HG03064 (cell line): ENCODE results near the gene CHMP4A.
"Not testable (repeated sequence)": the region's sequence is repeated elsewhere in the genome, so short reads cannot be mapped to it uniquely, and the experiment has no call there.

Experiments used
- ATAC-seq: cut with Tn5 transposase; IDR thresholded peaks from one replicate; pipeline ENCODE4 v1.9.1; 2021; ENCODE audit warnings: low read depth; ENCODE audit not compliant: unreplicated experiment

The CHMP4A gene

DNA sequence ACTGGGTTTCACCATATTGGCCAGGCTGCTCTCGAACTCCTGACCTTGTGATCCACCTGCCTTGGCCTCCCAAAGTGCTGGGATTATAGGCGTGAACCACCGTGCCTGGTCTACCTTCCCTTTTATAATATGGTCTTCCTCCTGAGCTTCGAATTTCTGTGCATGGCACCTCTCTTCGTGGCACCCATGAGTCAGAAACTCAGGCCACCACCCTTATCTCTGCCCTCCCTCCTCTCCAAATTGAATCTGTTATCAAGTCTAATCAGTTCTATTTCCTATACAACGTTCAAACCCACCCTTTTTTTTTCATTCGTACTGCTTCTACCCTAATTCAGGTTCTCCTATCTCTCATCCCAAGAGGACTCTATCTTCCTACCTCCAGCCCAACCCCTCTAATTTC, 34.1 kb upstream of the CHMP4A start:
- ATAC-seq, result no peak

DNA sequence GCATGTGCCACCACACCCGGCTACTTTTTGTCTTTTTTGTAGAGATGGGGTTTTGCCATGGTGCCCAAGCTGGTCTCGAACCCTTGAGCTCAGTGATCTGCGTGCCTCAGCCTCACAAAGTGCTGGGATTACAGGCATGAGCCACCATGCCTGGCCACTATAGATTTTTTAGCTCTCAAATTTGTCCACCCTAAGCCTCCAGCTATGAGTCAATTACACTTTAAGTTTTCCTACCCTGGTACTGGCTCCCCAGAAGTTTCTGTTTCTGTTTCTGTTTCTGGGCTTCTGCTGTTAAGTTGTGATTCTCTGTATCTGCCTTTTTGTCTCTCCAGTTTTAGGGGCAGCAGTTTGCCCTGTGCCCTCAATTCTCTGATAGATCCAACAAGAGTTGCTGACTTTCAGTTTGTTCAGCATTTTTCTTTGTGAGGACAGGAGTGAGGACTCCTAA, 33.5 kb upstream of the CHMP4A start:
- no peak for ATAC-seq

DNA sequence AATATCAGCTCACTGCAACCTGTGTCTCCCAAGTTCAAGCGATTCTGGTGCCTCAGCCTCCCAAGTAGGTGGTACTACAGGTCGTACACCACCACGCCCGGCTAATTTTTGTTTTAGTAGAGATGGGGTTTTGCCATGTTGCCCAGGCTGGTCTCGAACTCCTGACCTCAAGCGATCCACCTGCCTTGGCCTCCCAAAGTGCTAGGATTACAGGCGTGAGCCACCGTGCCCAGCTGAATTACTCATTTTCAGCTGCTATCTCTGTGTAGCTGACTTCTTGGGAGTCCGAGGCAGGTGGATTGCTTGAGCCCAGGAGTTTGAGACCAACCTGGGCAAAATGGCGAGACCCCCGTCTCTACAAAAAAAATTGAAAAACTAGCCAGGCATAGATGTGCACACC, 32.1 kb upstream of the CHMP4A start:
- not testable (repeated sequence) for ATAC-seq

DNA sequence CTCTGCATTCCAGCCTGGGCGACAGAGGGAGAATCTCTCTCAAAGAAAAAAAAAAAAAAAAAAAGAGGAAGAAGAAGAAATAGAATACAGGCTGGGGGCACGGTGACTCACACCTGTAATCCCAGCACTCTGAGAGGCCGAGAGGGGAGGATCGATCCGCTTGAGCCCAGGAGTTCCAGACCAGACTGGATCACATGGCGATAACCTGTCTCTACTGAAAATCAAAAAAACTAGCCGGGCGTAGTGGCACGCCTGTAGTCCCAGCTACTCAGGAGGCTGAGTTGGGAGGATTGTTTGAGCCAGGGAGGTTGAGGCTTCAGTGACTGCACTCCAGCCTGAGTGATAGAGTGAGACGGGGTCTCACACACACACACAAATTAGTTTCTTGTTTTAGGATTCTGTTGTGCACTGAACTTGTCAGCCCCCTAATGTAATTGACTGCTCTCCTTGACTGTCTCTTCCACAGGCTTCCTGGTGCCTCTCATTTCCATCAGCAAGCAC, 30.1 kb upstream of the CHMP4A start:
- ATAC-seq, result no peak

DNA sequence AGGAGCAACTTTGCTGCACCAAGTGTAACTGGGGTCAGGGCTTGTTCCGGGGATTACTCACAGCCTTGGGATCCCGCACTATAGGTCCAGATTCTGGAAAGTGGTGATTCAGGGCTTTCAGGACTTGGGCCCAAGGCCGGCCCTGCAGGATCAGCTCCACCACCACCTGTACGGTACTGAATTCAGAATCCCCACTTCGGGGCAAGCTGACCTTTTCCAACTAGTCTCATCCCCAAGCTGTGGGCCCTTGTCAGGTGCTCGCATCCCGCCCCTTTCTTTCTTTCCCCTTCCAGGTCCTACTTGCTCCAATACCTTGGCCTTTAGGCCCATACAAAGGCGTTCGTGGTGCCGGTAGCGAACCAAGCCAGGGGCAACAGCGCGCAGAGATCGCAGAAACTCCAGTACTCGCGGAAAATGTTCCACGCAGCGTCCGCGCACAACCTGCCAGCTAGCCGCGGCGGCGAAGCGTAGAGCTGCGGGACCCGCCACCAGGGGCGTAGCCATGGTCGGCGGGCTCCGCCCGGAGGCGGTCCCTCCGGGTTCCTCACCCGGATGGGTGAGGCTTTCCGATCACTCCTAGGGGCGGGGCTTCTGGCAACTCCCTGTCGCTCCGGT, 28.6 kb upstream of the CHMP4A start:
- ATAC-seq, result peak; percentile 78

DNA sequence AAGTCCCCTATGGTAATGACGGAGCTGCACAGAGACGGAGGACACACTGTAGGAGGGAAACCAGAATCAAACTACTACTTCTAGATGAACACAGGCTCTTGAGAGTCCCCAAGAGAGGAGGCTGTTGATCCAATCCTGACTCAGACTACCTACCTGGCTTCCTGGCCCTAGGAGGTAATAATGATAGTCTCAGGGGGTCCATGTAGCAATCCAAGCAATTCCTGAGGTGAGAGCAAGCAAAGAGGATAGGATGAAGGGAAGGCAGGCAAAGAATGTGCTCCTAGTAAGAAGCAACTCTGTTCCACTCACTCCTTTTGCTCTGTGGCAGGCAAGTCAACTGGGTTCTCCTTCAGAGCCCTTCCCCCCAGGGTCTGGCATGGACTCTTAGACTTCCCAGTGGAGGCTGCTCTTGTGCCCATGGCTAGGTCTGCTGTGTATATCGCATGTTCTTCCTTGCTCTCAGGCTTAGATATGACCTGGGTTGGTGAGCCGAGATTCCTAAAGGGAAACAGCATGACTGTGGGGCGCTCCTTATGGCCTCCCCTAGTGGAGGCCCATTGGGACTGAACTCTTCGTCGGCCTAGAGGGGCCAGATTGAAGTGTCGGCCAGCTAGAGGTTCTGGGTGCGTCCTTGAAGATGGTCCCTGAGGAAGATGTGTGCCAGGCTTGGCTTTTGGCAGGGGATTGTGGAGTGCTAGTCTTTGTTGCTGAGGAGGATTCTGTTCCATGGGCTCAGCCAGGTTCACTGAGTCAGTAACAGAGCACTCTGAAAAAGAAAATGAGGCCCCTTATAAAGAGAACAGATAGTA, 27.0 kb upstream of the CHMP4A start:
- no peak for ATAC-seq

DNA sequence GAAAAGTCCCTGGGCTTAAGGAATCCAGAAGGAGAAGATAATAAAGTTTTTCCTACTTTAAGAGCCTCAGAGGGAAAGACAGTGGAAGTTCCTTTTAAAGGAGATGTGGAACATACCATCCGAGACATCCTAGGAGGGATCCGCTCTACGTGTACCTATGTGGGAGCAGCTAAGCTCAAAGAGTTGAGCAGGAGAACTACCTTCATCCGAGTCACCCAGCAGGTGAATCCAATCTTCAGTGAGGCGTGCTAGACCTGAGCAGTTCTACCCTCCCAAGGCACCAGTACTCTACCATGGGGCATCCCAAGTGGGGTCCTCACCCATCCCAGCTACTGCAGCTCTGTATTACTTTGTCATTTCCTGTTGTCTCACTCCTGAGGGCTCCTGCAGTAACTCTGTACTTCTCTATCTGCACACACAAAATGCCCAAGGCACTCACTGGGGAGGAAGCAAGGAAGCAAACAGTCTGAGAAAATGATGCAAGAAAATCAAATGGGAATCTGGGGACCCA, 25.3 kb upstream of the CHMP4A start:
- no peak for ATAC-seq

DNA sequence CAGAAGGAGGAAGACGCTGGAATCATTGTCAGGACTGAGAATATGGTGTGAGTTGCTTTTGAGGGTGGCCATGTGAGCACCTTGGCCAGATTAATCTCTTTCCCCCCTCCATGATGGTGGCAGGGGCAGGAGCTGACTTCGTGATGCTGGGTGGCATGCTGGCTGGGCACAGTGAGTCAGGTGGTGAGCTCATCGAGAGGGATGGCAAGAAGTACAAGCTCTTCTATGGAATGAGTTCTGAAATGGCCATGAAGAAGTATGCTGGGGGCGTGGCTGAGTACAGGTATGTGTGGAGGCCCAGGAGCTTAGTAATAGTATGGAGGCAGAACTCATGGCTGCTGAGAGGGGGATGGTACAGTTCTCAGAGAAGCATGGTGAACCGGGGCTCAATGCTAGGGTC, 24.8 kb upstream of the CHMP4A start:
- no peak for ATAC-seq

DNA sequence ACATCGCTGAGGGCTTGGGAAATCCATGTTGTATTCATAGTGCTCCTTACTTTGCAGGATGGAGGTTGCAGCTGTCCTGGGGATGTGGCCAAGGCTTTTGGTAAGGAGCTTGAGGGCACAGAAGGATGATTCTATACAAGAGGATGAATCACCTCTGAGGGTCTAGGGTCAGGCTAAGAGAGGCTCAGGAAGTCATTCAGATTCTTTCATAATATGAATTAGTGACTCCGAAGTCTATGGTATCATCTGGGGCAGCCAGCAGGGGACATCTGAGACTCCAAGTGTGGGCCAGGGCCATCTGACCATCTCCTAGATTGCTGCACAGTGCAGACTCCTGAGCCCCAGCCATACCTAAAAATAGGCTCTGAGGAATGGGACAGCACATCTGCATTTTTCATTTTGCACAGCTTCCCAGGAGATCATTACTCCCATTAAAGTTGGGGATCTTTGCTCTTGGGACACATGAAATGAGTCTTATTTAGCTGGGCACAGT, 24.2 kb upstream of the CHMP4A start:
- no peak for ATAC-seq

DNA sequence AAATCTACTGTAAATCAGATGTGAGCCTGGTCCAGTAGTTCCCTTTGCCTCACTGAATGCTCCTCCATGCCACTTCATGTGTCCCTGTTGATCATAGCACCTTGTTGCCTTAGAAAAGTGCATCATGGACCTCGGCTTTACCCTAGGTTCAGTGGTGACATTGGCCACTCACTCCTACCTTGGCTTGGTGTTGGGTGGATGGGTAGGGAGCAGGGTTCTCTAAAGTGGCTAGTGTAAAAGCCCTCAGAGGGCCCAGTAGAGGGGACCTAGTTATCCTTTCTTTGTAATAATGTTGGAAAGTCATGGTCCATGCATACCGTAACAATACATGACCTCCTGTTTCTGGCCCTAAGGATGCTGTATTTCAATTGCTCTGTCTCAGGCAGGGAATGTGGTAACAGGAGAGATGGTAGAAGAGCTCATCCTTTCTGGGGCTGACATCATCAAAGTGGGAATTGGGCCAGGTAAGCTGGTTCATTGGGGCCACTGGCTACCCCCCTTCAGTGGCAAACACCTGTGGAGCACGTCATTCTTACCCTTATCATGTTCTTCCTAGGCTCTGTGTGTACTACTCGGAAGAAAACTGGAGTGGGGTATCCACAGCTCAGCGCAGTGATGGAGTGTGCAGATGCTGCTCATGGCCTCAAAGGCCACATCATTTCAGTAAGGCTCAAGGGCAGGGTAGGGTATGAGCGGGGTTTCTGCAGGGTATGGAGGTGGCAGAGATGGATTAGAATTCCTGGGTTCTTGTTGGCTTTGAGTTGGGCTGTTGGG, 23.6 kb upstream of the CHMP4A start:
- no peak for ATAC-seq

DNA sequence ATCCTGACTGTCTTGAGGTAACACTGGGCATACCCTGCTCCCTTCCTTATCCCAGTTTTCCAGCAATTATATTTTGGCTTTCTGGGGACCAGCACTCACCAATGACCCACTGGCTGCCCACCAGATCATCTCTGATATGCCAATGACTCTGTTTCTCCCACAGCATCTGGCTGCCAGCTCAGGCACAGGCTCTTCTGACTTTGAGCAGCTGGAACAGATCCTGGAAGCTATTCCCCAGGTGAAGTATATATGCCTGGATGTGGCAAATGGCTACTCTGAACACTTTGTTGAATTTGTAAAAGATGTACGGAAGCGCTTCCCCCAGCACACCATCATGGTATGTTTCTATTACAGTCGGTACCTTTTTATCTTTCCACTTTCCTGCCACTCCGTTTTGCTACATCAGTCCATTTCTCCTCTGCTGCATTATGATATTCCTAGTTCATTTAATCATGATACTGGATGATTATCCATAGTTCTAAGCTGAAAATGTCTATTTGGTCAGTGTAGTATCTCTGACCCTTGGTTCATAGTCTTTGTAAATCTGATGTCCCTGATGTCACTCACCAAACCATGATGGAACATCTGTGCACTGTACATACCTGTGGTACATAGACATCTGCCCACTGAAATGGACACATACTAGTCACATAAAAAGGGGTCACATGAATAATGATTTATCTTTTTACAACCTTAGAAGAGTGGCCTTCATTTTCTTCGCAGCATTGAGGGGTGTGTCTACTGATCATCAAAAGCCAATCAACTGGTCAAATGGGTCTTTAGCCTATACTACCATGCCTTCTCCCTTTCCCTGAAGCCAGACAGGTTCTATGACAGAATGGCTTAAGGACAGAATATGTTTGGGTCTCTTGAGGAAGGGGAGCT, 22.8 kb upstream of the CHMP4A start:
- ATAC-seq, result no peak

DNA sequence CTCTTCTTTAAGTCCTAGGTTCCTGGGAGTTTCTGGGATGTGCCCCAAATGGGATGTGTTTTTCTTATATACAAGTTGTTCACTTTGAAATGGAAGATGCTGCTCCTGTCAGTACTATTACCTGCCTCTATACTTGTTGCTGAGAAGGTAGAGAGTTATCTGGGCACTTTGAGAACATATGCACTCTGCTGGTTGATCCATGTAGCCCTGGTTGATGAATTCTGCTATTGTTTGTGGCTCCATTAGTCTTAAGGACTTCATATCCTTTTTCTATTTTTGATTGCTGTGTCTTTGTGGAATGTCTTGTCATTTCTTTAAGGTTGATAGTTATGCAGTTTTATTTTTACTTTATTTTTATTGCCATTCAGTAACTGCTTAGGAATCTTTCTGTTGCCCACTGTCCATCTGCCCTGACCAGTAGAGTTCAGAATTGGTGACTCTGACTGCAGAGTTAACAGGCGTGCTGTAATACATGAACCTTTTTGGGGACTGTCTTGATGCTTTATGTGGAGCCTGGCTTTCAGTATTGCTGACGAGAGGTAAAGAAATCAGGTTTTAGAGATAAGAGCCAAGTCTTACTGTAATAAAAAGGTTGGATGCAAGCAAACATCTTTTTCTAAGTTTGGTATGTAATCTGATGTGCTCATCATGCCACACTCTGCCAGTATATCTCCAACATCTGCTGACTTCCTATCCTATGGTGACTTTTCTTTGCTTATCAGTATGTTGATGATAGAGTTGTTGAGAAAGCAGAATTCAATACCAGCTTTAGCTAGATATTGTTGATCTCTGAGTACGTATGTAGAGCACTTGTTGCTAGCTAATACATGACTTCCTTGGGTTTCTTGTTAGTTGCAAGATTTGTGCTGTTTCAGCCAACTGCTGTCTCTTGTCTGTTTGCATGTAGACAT, 21.1 kb upstream of the CHMP4A start:
- no peak for ATAC-seq

DNA sequence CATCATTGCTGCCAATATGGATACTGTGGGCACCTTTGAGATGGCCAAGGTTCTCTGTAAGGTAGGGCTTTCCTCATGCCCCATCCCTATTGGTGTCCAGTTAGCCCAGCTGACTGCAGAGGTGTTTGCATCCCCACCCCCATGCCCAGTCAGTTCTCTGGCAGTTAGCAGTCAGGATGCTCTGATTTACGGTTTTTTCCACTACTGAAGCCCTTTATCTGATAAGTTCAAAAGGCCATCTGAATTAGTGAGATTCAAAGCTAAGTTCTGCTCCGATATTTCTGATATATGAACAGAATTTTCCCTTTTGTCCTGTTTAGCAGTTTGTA, 20.2 kb upstream of the CHMP4A start:
- no peak for ATAC-seq

DNA sequence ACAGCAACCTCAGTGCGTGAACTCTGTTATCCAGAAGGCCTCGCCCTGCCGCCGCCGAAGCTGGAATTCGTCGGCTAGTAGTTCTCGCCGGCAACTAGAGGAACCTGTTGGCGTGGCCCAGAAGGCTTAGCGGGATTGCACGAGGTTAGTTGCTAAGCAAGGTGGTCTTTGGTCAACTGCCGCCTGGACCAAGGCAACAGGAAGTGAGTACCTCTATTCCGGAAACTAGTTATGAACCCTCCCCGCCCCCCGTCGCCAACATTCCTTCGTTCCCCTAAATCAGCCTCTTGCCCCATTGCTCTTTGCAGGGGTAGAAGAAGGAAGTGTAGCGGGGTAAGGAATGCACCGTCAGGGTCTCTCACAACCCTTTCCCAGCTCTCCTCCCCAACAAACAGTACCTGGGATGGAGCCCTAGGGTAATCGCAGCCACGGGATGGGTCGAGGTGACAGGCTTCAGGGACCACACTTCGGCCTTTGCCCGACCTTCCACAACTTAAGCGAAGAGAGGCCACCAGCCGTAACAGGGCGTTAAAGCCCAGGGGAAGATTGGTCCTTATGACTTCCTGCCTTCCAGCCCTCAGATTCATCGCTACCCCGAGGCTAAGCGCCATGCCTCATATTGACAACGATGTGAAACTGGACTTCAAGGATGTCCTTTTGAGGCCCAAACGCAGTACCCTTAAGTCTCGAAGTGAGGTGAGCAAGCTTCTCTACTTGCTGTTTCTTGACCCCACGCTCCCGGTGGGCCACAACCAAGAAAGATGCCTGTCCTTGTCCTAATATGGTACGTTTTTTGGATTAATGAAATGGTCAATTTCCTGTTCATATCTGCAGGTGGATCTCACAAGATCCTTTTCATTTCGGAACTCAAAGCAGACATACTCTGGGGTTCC, 19.6 kb upstream of the CHMP4A start, which contains the start of gene GMPR2:
GMPR2 (plus strand) TSS at position 285 of the 893 bp plus-strand sequence; CDS start at position 610, 325 bp downstream.
- peak; percentile 55 for ATAC-seq

DNA sequence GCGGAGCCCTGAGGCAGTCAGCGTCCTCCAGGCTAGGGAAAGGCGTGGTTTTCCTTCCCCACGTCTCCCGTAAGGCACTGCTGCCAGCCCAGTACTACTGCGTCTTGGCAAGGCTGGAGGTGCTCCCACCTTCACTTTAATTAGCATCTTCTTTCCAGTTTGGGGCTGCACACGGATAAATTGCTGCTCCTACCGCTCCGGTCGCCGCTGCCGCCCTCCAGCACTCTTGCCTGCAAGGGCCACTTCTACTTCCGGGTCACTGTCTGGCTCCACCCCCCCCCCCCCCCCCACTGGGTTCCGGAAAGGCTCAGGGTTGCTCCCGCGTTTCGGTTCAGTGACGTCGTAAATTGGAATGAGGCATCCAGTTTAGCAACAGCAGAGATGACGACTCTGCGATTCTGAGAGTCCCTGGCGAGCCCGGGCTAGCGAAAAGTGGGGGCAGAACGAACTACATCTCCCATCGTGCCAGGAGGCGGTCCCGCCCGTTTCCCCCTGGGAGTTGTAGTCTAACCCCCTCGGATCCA, 18.9 kb upstream of the CHMP4A start, which contains the start of gene NEDD8:
NEDD8 (minus strand) TSS at position 247 of the 524 bp plus-strand sequence; CDS start at position 147, 100 bp downstream.
- peak; percentile 72 for ATAC-seq

DNA sequence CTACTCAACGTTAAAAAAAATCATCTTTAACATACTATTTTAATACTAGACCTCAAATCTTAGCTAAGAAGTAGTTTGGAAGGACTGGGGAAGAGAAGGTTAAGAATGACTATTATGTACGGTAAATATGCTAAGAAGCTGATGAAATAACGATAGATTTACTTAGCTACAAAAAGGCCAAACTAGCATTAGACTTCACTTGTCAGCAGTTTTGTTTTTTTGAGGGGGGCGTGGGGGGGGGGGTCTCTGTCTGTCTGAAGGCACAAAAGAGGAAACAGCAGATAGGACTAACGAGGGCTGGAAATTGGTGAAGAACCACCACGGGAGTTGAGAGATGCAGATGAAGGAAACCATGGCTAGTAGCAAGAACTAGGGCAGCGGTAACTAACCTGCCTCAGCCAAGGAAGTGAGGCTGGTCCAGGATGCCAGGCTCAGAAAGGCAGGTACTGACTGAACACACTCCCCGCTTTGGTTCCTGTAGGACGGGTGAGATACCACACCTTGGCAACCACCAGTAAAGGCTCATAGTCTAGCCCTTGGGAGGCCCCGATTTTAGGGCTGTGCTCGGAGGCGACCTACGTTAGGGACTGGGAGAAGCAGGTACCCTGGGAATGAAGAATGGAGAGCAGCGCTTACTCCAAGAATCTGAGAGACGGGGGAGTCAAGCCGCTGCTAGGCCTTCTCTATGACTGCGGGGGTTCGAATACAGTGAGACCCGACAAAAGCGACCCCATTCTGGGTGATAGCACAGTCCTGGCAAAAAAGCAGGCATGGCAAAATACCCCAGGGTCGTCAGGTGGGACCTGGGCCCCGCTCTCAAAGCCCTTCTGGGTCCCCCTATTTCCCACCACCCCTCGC, 18.2 kb upstream of the CHMP4A start:
- ATAC-seq, result no peak

DNA sequence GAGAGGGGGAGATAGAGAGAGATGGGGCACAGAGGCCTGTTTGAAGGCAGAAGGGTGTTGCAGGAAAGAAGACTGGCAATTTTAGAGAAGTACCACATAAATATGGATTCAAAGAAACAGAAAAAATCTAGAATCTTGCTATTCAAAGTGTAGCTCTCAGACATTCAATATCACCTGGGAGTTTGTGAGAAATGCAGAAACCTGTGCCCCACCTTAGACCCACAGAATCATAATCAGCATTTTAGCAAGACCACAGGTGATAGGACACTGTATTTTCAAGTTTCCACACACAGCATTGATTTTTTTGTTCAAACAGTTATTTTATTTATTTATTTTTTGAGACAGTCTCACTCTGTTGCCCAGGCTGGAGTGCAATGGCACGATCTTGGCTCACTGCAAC, 15.6 kb upstream of the CHMP4A start:
- no peak for ATAC-seq
